ENCODE results near the gene SVBP. TPM values are rescaled to one million over a fixed set of nuclear protein-coding genes. Genes with fewer than 3 reads are reported as not detected.
A peak's percentile ranks its signal among the peaks of the same experiment; 100 is the strongest.

Gene SVBP
- total and polyA plus RNA-seq, 4 experiments from 2014 or later = 20.4 to 48.0 (median 31.1) TPM

GRCh38 chr1:42847721-42848460 lies 30.7 kb upstream of the SVBP start:
- Histone ChIP-seq H3K36me3 (ENCODE audit: insufficient read depth, low read length) (peaks cover 6% of the 10 kb centered on the region), H3K4me1 (ENCODE audit: insufficient read depth, low read length) (peaks cover 23% of the 10 kb centered on the region), H3K27me3 (ENCODE audit: insufficient read depth, low read length) (no peaks in the 10 kb centered on the region), H3K9me3 (ENCODE audit: control insufficient read depth in 1 of 2, low read length in 2 of 2) (no peaks in the 10 kb centered on the region), H3K4me3 (ENCODE audit: low read length in 2 of 2) (peak overlapping the region in 1 of 2 donors; percentile 74), H3K27ac (ENCODE audit: low read depth, low read length) (no peak overlapping the region)
- no peak for DNase-seq
- Mint-ChIP-seq H3K9me3 (peaks cover 0 to 4% (median 0%) of the 10 kb centered on the region in 8 donors), H3K36me3 (peaks cover 36% of the 10 kb centered on the region in 2 donors), H3K4me1 (peaks cover 27 to 38% (median 35%) of the 10 kb centered on the region in 4 donors), H3K4me3 (peak overlapping the region; percentile 91 to 98 (median 96)), H3K27ac (peak overlapping the region in 6 of 7 donors; percentile 74 to 95 (median 86)), H3K27me3 (no peaks in the 10 kb centered on the region)
- ChIA-PET CTCF (ENCODE audit: partially characterized antibody) (interaction anchor here (1.3 to 3.4 kb wide), 2 partner anchors 10 to 81 kb away, joined by 6 to 27 read pairs; partner anchors contain the start of genes C1orf50 and P3H1), POLR2A (ENCODE audit: partially characterized antibody) (interaction anchor here (1.0 to 6.4 kb wide), 5 partner anchors 15 to 226 kb away, joined by 3 to 58 read pairs (median 8); partner anchors contain the start of genes C1orf50, ERMAP, P3H1 and SVBP)
- intact Hi-C loops (cut with micrococcal nuclease) = loop anchor here (2.0 to 5.0 kb wide), 3 partner anchors 74 to 1486 kb away; partner anchors contain the start of genes FOXO6 and YBX1

- Mint-ChIP-seq H3K27me3 (no peaks in the 10 kb centered on the region), H3K27ac (peak overlapping the region; percentile 59 to 95 (median 86)), H3K36me3 (peaks cover 32 to 34% of the 10 kb centered on the region in 2 donors), H3K4me3 (peak overlapping the region; percentile 91 to 98 (median 96)), H3K9me3 (peaks cover 0 to 2% (median 0%) of the 10 kb centered on the region in 8 donors), H3K4me1 (peaks cover 27 to 38% (median 35%) of the 10 kb centered on the region in 4 donors)
- DNase-seq = no peak
- no peaks in the 10 kb centered on the region for H3K27me3 ChIP-seq (ENCODE audit: insufficient read depth, low read length)
- H3K4me3 ChIP-seq (ENCODE audit: low read length in 2 of 2) = peak overlapping the region; percentile 54 to 74
- intact Hi-C loops (cut with micrococcal nuclease) = loop anchor here (2.0 to 5.0 kb wide), 3 partner anchors 75 to 1485 kb away; partner anchors contain the start of genes FOXO6 and YBX1
- ChIA-PET POLR2A (ENCODE audit: partially characterized antibody) (interaction anchor here (1.0 to 6.4 kb wide), 10 partner anchors 15 to 607 kb away, joined by 3 to 58 read pairs (median 6); partner anchors contain the start of genes C1orf50, ERMAP, HYI and P3H1), CTCF (ENCODE audit: partially characterized antibody) (interaction anchor here (0.7 to 3.4 kb wide), 9 partner anchors 9 to 228 kb away, joined by 3 to 27 read pairs (median 6); partner anchors contain the start of genes C1orf50 and P3H1)
- peak overlapping the region; percentile 72 for H3K27ac ChIP-seq (ENCODE audit: low read depth, low read length)
- H3K36me3 ChIP-seq (ENCODE audit: insufficient read depth, low read length) = peaks cover 6% of the 10 kb centered on the region
- H3K4me1 ChIP-seq (ENCODE audit: insufficient read depth, low read length) = peaks cover 23% of the 10 kb centered on the region
- no peaks in the 10 kb centered on the region for H3K9me3 ChIP-seq (ENCODE audit: control insufficient read depth in 1 of 2, low read length in 2 of 2)
Measured at GRCh38 chr1:42847111-42847595, 30.0 kb upstream of the SVBP start.

- H3K27me3 Mint-ChIP-seq = no peaks in the 10 kb centered on the region
- intact Hi-C loops (cut with micrococcal nuclease) = loop anchor here (1.0 to 5.0 kb wide), 6 partner anchors 30 to 1484 kb away; partner anchors contain the start of genes C1orf50, CFAP57, EBNA1BP2 and FOXO6
- H3K9me3 Mint-ChIP-seq = peaks cover 0 to 2% (median 0%) of the 10 kb centered on the region in 8 donors
- peak within 1 kb of the TSS; percentile 91 to 98 (median 96) for H3K4me3 Mint-ChIP-seq
- ChIA-PET CTCF (ENCODE audit: partially characterized antibody) (interaction anchor here (0.7 to 3.4 kb wide), 21 partner anchors 8 to 306 kb away, joined by 3 to 27 read pairs (median 3); partner anchors contain the start of genes C1orf50, ERMAP and P3H1), POLR2A (ENCODE audit: partially characterized antibody) (interaction anchor here (0.5 to 6.4 kb wide), 16 partner anchors 11 to 608 kb away, joined by 3 to 58 read pairs (median 4); partner anchors contain the start of genes C1orf50, CCDC30, ERMAP and HYI)
- peaks cover 6% of the 10 kb centered on the region for H3K36me3 ChIP-seq (ENCODE audit: insufficient read depth, low read length)
- H3K36me3 Mint-ChIP-seq = peaks cover 29 to 35% of the 10 kb centered on the region in 2 donors
- peaks cover 23% of the 10 kb centered on the region for H3K4me1 ChIP-seq (ENCODE audit: insufficient read depth, low read length)
- H3K9me3 ChIP-seq (ENCODE audit: control insufficient read depth in 1 of 2, low read length in 2 of 2) = no peaks in the 10 kb centered on the region
- peak within 1 kb of the TSS; percentile 59 to 95 (median 86) for H3K27ac Mint-ChIP-seq
- H3K4me3 ChIP-seq (ENCODE audit: low read length in 2 of 2) = peak within 1 kb of the TSS; percentile 74 to 84
- H3K27me3 ChIP-seq (ENCODE audit: insufficient read depth, low read length) = no peaks in the 10 kb centered on the region
- peaks cover 27 to 38% (median 35%) of the 10 kb centered on the region in 4 donors for H3K4me1 Mint-ChIP-seq
- peak; percentile 88 to 94 (median 89) for DNase-seq
- peak within 1 kb of the TSS; percentile 72 for H3K27ac ChIP-seq (ENCODE audit: low read depth, low read length)
Measured at GRCh38 chr1:42846257-42847110, 29.3 kb upstream of the SVBP start, which contains the start of gene ZNF691. TSS of gene ZNF691 (plus strand) at chr1:42846613. CDS start at chr1:42849659, 3,046 bp downstream.

GRCh38 chr1:42845866-42846256 lies 28.7 kb upstream of the SVBP start:
- CTCF ChIA-PET (ENCODE audit: partially characterized antibody) = interaction anchor here (0.8 to 3.4 kb wide), 18 partner anchors 10 to 307 kb away, joined by 3 to 27 read pairs (median 3); partner anchors contain the start of genes C1orf50, ERMAP and P3H1
- Histone ChIP-seq H3K27ac (ENCODE audit: low read depth, low read length) (peak overlapping the region; percentile 72), H3K4me3 (ENCODE audit: low read length in 2 of 2) (peak overlapping the region; percentile 74 to 84), H3K9me3 (ENCODE audit: control insufficient read depth in 1 of 2, low read length in 2 of 2) (no peaks in the 10 kb centered on the region), H3K36me3 (ENCODE audit: insufficient read depth, low read length) (peaks cover 6% of the 10 kb centered on the region), H3K27me3 (ENCODE audit: insufficient read depth, low read length) (no peaks in the 10 kb centered on the region), H3K4me1 (ENCODE audit: insufficient read depth, low read length) (peaks cover 23% of the 10 kb centered on the region)
- Mint-ChIP-seq H3K27me3 (no peaks in the 10 kb centered on the region), H3K4me1 (peaks cover 27 to 38% (median 35%) of the 10 kb centered on the region in 4 donors), H3K36me3 (peaks cover 25 to 29% of the 10 kb centered on the region in 2 donors), H3K9me3 (peaks cover 0 to 2% (median 0%) of the 10 kb centered on the region in 8 donors), H3K27ac (peak overlapping the region; percentile 59 to 95 (median 86)), H3K4me3 (peak overlapping the region; percentile 91 to 98 (median 96))
- no peak for DNase-seq
- intact Hi-C loops (cut with micrococcal nuclease) = loop anchor here (1.0 to 5.0 kb wide), 6 partner anchors 30 to 1484 kb away; partner anchors contain the start of genes C1orf50, CFAP57, EBNA1BP2 and FOXO6
- POLR2A ChIA-PET (ENCODE audit: partially characterized antibody) = interaction anchor here (0.5 to 6.4 kb wide), 17 partner anchors 10 to 609 kb away, joined by 3 to 58 read pairs (median 4); partner anchors contain the start of genes C1orf50, CCDC30, ERMAP and HYI

- no peaks in the 10 kb centered on the region for H3K9me3 ChIP-seq (ENCODE audit: control insufficient read depth in 1 of 2, low read length in 2 of 2)
- H3K4me3 Mint-ChIP-seq = no peak overlapping the region
- POLR2A ChIA-PET (ENCODE audit: partially characterized antibody) = interaction anchor here (0.8 to 6.4 kb wide), 4 partner anchors 10 to 87 kb away, joined by 4 to 58 read pairs (median 5); partner anchors contain the start of genes C1orf50 and P3H1
- H3K27ac ChIP-seq (ENCODE audit: low read depth, low read length) = no peak overlapping the region
- H3K4me1 ChIP-seq (ENCODE audit: insufficient read depth, low read length) = peaks cover 23% of the 10 kb centered on the region
- H3K27me3 Mint-ChIP-seq = no peaks in the 10 kb centered on the region
- CTCF ChIA-PET (ENCODE audit: partially characterized antibody) = interaction anchor here (1.1 to 1.5 kb wide), 3 partner anchors 12 to 228 kb away, joined by 4 to 6 read pairs (median 4); no protein-coding TSS in a partner anchor
- no peak overlapping the region for H3K4me3 ChIP-seq (ENCODE audit: low read length in 2 of 2)
- DNase-seq = no peak
- peaks cover 0 to 2% (median 0%) of the 10 kb centered on the region in 8 donors for H3K9me3 Mint-ChIP-seq
- peaks cover 27 to 38% (median 35%) of the 10 kb centered on the region in 4 donors for H3K4me1 Mint-ChIP-seq
- intact Hi-C loops (cut with micrococcal nuclease) = loop anchor here (5.0 kb wide), 2 partner anchors 77 to 1483 kb away; partner anchors contain the start of gene FOXO6
- H3K36me3 Mint-ChIP-seq = peaks cover 21 to 22% of the 10 kb centered on the region in 2 donors
- H3K27me3 ChIP-seq (ENCODE audit: insufficient read depth, low read length) = no peaks in the 10 kb centered on the region
- peaks cover 6% of the 10 kb centered on the region for H3K36me3 ChIP-seq (ENCODE audit: insufficient read depth, low read length)
- no peak overlapping the region for H3K27ac Mint-ChIP-seq
Measured at GRCh38 chr1:42845193-42845592, 28.0 kb upstream of the SVBP start.
